ENCODE results near the gene CYP1B1.

CYP1B1 gene

DNA sequence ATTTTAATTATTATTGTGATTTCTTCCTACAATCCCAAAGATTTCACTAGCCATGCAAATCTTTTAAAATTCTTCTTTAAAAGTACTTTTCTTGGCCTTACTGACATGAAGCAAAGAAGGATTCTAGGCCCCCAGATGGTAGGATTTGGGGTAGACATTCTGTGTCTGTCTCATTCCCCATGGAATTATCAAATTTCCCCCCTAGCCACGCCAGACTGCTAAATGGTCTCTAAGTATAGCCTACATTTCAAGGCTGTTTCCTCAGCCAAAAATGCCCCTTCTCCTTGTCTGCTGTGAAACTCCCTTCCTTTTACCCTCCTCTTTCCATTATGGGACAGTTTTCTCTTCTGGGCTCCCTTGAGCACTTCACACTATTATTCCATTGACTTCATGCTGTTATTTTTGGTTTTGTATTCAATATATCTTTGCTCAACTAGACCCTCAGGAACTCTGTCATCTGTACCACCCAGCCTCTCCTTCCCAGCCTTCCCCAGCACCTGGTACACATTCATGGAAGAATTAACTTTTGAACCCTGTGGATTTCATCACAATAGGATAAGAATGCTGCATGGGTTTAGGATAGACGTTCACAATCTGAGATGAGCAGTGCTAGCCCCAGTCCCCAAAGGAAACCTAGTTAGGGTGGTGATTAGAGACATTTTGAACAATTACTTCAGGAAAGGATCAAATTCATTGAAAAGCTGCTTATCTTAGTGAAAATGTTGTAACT, 21.5 kb upstream of the CYP1B1 start:
- TF ChIP-seq, protein P1, sequence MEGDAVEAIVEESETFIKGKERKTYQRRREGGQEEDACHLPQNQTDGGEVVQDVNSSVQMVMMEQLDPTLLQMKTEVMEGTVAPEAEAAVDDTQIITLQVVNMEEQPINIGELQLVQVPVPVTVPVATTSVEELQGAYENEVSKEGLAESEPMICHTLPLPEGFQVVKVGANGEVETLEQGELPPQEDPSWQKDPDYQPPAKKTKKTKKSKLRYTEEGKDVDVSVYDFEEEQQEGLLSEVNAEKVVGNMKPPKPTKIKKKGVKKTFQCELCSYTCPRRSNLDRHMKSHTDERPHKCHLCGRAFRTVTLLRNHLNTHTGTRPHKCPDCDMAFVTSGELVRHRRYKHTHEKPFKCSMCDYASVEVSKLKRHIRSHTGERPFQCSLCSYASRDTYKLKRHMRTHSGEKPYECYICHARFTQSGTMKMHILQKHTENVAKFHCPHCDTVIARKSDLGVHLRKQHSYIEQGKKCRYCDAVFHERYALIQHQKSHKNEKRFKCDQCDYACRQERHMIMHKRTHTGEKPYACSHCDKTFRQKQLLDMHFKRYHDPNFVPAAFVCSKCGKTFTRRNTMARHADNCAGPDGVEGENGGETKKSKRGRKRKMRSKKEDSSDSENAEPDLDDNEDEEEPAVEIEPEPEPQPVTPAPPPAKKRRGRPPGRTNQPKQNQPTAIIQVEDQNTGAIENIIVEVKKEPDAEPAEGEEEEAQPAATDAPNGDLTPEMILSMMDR (IDR thresholded peaks at IDR 0.05; ENCODE audit: low read depth, low read length), result no peak
- Histone ChIP-seq H3K27me3 (peaks cover 17% of the 10 kb centered on the region), H3K9me3 (no peaks in the 10 kb centered on the region), H3K36me3 (no peaks in the 10 kb centered on the region), H3K4me3 (ENCODE audit: low read depth, low read length) (no peak overlapping the region), H3K4me1 (no peaks in the 10 kb centered on the region)
- DNase-seq, result no peak

DNA sequence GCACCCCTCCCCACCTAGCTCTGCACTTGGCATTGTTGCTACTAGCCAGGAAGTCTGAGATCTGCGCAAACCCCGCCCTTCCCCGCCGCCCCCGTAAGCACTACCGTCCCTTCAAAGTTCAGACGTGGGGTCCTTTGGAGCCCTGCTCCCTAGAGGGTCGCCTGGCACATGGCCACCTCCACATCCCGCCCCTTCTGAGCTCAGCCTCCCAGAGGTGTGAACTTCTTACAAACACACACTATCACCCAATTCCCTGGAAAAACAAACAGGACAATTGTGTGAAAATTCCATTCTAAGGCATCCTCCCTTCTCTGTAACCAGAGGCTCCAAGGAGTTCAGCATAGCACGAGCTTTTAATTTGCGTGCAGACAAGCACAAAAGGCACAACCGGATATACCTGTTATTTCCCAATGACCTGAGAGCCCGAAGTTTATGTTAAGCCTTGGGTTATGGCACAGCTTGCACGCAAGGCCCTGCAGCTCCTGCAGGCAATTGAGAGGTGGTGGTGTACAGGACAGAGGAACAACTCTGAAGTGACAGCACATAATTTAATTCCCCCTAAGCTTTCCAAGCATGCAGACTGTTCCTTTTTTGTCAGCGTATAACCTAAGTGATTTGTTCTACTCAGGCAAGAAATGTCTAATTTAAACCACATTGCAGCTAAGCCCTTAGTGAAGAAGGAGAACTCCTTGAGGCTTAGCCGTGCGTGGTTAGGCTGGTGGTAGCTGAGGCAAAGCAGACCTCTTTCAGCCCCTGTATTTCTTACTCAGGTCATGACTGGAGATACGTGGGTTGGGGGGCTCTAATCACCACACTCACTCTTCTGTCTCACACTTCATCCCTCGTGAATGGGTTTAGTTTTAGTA, 20.3 kb upstream of the CYP1B1 start:
- no peak overlapping the region for H3K4me3 ChIP-seq (ENCODE audit: low read depth, low read length)
- no peaks in the 10 kb centered on the region for H3K36me3 ChIP-seq
- no peak for DNase-seq
- peaks cover 17% of the 10 kb centered on the region for H3K27me3 ChIP-seq
- TF ChIP-seq, protein P1 (IDR thresholded peaks at IDR 0.05; ENCODE audit: low read depth, low read length), result no peak
- H3K9me3 ChIP-seq, result no peaks in the 10 kb centered on the region
- no peaks in the 10 kb centered on the region for H3K4me1 ChIP-seq

- Histone ChIP-seq H3K4me1 (no peaks in the 10 kb centered on the region), H3K27me3 (peaks cover 17% of the 10 kb centered on the region), H3K36me3 (no peaks in the 10 kb centered on the region), H3K9me3 (no peaks in the 10 kb centered on the region), H3K4me3 (ENCODE audit: low read depth, low read length) (no peak overlapping the region)
- TF ChIP-seq, protein P1 (IDR thresholded peaks at IDR 0.05; ENCODE audit: low read depth, low read length), result no peak
- no peak for DNase-seq
These were observed 19.4 kb upstream of the CYP1B1 start for GRCh38 chr2:38095079-38095995.

- Histone ChIP-seq H3K4me1 (no peaks in the 10 kb centered on the region), H3K9me3 (no peaks in the 10 kb centered on the region), H3K27me3 (peaks cover 17% of the 10 kb centered on the region), H3K4me3 (ENCODE audit: low read depth, low read length) (no peak overlapping the region), H3K36me3 (no peaks in the 10 kb centered on the region)
- DNase-seq, result no peak
- TF ChIP-seq, protein P1 (IDR thresholded peaks at IDR 0.05; ENCODE audit: low read depth, low read length), result no peak
These were observed 17.7 kb upstream of the CYP1B1 start for GRCh38 chr2:38093527-38094165.

GRCh38 chr2:38092196-38092902, 16.4 kb upstream of the CYP1B1 start:
- Histone ChIP-seq H3K36me3 (no peaks in the 10 kb centered on the region), H3K4me3 (ENCODE audit: low read depth, low read length) (no peak overlapping the region), H3K4me1 (no peaks in the 10 kb centered on the region), H3K9me3 (no peaks in the 10 kb centered on the region), H3K27me3 (peaks cover 6% of the 10 kb centered on the region; the same call in 1 of the 2 replicates)
- DNase-seq, result no peak
- TF ChIP-seq, protein P1 (IDR thresholded peaks at IDR 0.05; ENCODE audit: low read depth, low read length), result no peak

Data from BE2C (cell line).